Pulmonary artery endothelial cell (primary cell): ENCODE results near the gene ADGB. TPM values are rescaled to one million over a fixed set of nuclear protein-coding genes. Genes with fewer than 3 reads are reported as not detected.

ENCODE experiments used
- DNase-seq: peaks from one replicate; pipeline ENCODE4 v3.0.0-alpha.2; 2011; ENCODE audit warnings: low read depth, low spot score
- total RNA-seq: library from RNA; depleted of rRNA; stranded (reverse); fragments of >200 nt; gene quantifications from 2 replicates; pipeline ENCODE4 v1.2.3, GENCODE V29; 2014

ADGB gene
- total RNA-seq, 1 donor from 2014 or later, result not detected

DNA sequence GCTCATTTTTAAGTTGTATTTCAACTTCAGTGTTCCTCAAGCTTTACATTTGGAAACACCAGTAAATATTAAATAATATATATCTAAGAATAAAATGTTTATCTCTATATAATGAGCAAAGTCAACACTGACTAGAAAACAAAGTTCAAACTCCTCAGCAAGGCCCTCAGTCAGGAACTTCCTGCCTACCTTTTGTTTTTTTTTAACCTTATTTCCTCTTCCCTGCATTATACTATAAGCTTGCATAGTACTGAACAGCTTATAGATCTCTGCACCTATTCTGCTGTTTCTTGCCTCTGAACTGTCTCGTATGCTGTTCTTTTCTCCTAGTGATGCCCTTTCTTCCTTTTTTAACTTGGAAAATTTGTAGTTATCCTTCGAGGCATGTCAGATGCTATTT is 29.6 kb downstream of the ADGB start:
- no peak for DNase-seq

DNA sequence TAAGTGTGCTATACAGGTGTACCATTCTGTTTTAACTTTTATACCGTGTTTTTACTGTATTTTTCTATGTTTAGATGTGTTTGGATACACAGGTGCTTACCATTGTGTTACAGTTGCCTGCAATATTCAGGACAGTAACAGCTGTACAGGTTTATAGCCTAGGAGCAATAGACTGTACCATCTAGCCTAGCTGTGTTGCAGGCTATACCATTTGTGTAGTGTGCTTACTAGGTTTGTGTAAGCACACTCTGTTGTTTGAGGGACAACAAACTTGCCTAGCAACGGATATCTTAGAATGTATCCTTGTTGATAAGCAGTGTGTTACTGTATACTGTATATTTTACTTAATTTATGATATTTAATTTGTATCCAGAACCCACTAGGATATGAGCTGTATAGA is 35.2 kb downstream of the ADGB start:
- DNase-seq, result no peak

DNA sequence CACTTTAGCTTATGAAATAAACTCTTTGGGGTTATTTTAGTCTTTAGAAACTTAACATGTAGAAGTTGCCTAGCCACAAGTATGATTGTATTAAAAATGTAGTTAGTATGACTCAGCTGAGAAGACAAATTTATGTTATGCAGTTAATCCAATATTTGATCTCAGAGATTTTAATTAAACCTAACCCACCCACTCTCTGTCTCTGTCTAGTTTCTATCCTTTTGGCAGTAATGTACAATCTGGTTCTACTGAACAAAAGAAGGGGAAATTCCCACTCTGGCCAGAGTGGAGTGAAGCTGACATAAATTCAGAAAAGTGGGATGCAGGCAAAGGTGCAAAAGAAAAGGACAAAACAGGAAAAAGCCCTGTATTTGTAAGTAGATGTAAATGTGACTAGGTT is 36.4 kb downstream of the ADGB start:
- DNase-seq, result no peak

DNA sequence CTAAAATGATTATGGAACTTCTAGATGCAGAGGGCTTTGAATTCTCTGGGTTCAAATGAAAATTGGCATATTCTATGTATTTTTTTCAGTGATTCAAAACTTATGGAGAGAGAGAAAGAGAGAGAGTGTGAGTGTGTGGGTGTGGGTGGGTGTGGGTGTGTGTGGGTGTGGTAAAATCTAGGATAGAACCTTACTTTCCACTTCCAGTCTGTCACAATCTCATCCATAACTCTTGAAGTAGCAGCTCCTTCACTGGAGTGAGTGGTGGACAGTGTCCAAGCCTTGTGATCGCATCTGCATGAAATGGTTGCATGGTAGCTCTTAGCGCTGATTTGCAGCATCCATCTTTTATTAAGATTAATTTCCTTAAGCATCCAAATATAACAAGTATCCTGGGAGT is 37.7 kb downstream of the ADGB start:
- DNase-seq, result no peak

DNA sequence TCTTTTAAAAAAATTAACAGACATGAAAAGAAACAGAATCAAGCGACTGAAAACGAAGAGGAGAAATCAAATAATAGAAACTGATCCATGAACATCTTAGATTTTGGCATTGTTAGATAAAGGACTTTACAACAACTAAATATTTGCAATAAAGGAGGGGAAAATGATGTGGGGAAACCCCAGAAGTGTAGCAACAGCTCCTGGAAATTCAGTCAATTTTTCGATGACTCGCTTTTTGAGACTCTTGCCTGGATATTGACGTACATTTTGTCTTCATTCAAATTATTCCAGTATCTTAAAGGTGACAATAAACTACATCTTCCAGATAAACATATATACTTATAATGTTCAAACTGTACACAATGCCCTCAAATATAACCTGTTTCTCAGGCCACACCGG is 44.1 kb downstream of the ADGB start:
- DNase-seq, result no peak

DNA sequence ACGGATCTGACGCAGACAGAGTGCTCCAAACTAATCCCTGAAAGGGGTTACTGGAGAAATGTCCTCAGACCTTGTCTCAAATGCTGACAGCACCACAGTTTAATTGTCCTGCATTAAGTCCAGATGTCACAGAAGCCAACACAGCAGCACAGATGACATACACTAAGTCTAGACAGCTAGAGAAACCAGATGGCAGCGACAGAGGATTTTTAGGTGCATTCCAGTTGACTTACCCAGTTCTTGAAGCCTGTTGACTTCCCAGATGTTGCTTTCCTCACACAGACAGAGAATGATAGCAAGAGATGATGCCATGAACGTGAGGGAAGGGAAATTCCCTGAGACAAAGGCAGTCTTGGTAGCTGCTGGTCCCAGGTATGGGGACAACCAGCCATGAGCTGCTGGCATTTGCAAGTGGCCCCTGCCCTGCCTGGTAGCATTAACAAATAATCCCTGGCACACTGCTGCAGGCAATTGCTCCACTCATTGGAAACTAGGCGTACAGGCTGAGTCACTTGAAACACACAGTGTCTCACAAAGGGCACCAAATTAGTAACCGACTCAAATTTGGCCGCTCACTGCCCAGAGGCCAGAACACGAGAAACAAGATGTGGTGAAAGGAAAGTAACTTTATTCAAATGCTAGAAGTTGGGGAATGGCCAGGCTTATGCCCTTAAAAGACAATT is 52.2 kb downstream of the ADGB start:
- DNase-seq, result no peak

DNA sequence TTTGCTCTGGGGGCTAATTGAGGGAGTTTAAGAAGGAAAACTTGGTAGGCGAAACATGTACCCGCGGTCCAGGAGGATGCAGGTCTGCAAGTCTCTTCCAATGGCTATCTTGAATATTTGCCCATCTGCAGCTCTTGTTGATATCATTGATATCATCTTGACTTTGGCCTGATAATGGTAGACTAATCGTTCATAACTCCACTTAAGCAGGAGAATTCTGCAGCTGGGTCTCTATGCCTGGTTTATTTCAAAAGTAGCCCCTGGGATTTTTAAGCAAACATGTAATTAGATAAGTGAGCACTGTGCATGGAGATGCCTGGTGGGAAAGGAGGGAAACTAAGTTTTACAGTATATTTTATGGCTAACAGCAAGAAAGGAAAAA is 52.7 kb downstream of the ADGB start:
- no peak for DNase-seq

DNA sequence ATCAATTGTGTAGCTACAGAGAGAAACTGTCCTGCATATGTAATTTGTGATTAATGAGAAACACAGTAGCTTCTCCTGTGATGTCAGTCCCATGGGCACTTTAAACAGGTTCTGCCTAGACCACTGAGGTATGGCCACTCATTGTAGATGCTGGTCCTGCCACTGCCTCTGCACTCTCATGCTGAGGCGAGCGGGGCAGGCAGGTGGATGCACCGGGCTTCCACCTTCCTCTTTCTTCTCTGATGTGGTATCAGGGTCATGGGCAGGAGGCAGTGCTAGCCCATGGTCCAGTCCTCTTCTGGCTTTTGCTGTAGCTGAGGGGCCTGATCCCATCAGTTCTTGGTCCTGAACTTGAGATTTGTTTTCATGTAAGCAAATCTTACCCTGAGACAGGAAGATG is 58.7 kb downstream of the ADGB start:
- DNase-seq, result no peak

DNA sequence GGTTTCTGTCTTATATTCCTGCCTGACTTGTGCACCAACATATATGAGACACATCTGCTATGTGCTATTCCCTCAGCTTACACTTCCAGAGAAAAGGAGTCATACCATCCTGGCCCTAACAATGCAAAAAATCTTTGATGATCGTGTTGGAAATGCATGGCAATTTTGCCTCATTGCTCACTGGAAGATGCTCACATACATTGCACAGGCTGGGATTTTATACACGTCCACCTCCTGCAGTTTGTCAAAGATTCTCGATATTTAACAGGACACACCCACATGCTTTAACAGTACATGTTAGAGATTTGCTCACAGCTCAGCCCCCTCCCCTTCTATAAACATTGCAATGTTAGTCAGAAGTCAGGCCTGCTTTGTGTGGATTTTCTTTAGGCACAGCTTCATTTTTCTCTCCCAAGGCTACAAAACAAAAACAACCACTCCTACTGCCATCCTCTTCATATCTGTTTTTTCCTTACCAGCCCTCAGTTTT is 66.1 kb downstream of the ADGB start:
- DNase-seq, result no peak

DNA sequence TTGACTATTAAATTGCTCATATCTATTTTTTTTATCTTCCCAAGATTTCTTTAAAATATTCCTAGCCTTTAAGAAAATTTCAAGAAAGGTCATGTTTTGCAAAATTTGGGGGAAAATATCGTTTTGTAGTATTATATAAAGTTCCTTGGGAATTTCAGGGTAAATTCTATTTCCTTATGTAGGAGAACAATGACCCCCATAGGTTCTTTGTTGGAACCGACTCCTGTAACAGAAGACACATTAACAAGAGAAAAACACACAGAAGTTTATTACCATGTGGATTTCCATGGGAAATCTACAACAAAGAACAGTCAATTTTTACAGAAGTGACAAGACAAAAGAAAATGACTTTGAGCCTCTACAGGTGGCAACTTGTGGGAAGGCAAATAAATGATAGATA is 68.1 kb downstream of the ADGB start:
- DNase-seq, result no peak

DNA sequence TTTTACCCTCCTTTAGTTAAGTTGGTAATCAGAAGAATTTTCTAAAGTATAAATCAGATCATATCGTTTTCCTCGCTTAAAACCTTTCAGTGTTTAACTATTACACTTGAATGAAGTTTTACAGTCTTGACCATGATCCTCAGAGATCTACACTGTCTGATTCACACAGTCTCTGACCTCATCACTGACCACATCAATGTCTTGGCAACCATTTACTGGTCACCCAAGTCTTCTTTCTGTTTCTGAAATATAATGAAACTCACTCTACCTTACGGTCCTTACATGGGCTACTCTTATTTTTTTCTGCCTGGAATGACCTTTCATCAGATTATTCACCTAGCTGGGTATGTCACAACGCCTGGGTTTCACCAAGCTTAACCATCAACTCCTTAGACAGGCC is 71.4 kb downstream of the ADGB start:
- DNase-seq, result no peak

DNA sequence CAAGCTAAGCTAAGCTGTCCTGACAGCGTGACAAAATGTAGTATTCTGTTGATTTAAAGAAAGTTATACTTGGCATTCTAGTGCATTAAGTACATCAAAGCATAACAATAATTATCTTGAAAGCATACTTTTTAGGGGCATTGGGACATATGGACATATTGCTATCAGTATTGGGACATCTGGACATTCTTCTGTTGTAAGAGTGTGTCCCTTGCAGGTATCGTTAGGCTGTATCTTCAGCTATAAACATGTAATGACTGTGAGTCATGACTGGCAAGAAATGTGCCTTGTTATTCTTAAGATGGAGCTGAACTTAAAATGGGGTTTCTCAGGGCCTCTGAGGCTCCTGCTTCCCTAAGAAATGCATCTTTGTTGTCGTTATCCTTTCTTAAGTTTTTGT is 74.3 kb downstream of the ADGB start:
- no peak for DNase-seq

DNA sequence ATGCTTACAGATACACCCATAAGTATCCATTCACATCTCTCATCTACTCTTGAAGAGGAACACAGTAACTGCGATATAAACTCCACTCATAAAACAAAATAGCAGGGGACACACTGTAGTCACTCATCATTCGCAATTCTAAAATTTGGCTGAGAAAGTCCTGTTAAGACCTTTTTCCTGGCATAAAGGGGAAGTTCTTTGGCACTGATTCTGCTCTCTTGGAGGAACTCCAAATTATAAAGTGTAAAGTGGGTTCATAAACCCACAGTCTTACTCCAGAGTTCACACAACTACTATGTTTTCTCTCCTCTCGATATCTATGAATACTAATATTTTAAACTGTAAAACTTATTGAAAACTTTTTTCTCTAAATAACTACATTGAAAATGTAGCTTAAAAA is 80.6 kb downstream of the ADGB start:
- DNase-seq, result no peak

DNA sequence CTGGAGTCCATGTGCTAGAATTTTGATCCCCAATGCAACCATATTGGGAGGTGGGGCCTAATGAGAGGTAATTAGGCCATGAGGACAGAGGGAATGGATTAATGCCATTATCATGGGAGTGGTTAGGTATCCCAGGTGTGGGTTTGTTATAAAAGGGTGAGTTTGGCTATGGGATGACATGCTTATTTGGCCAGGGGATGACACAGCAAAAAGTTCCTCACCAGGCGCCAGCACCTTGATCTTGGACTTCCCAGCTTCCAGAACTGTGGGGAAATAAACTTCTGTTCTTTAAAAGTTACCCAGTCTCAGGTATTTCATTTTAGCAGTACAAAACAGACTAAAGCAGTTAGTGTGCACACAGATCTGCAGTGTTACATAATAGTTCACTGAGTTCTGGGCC is 84.1 kb downstream of the ADGB start:
- DNase-seq, result no peak

DNA sequence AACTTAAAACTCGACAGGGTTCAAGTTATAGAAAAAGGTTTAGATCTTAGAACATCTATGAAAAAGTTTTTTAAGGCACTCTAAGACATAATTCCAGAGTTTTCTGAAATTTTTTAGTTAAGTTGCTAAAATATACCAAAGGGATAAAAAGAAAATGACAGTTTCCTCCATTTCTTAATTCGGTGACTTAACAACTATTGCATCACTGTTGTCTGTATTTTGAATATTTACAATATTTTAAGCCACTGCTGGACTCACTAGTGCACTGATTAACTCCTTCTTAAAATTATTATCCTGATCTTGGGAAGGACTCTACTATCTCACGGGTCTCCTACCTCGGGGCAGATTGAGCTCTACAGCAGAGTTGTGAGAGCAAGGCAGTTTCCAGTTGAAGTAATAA is 91.0 kb downstream of the ADGB start:
- no peak for DNase-seq

DNA sequence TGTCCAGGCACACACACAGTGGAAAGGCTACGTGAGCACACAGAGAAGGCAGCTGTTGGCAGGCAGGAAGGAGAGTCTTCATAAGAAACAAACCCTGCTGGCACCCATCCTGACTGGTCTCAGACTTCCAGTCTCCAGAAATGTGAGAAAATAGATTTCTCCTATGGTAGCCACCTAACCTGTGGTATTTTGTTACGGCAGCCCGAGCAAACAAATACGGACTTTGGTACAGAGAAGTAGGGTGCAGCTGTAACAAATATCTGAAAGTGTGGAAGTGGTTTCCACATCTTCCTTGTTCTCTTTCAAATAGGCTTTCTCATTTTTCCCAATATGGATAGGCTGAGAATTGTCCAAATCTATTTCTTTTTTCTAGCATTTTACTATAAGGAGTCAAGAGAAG is 94.6 kb downstream of the ADGB start:
- no peak for DNase-seq

DNA sequence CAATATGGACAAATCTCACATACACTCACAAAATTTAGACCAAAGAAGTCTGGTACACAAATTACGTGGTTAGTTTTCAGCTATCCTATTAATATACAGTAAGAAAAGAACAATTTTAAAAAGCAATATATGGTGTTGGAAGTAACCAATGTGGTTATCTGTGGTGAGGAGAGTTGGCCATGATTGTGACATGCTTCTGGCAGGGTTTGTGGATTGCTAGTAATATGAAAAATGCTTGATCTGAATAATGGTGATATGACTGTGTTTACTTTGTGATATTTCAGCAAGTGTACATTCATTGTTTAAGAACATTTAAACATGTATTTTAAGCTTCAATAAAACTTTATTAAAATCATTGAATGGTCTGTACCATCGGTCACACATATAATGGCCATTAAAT is 99.1 kb downstream of the ADGB start:
- DNase-seq, result no peak

DNA sequence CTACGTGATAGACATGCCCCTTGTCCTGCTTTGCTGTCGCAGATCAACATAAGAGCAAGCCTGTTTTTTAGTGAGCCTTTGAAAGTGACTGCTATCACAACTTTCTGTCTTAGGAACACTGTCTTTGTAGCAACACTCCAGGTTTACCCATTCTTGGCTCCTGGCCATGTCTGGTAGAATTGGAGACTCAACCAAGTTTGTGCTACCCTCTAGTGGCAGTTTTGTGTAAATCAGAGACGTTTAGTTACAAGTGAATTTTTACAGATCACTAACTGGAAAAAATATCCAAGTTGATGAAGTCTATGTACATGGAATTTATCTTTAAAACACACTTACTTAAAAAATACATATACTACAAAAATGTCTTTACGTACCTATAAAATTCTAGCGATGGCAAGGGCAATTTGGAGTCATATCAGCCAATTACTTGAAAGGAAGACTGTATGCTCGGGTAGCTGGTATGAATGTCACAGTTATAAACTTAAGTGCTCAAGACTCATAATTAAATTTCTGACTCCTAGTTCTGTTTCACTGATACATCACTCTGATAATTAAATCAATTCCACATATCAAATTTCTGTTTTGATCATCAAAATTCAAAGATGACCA is 101.4 kb downstream of the ADGB start:
- peak; percentile 57 for DNase-seq

DNA sequence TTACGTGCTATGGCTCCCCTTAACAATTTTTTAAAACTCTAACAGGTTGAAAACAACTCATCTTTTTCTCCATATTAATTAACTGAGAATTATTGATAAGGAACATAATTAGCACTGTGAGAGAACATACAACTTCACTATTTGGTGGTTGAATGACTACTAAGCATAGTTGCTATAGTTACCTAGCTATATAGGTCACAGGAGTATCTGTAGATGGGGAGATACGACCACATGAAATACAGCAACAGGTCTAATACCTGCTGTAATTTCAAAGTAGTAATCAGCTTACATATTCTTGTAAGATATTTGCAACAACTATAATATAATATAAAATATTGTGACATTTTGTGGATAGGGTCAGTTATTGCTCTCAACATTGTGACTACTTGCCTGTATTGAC is 102.9 kb downstream of the ADGB start:
- DNase-seq, result no peak

DNA sequence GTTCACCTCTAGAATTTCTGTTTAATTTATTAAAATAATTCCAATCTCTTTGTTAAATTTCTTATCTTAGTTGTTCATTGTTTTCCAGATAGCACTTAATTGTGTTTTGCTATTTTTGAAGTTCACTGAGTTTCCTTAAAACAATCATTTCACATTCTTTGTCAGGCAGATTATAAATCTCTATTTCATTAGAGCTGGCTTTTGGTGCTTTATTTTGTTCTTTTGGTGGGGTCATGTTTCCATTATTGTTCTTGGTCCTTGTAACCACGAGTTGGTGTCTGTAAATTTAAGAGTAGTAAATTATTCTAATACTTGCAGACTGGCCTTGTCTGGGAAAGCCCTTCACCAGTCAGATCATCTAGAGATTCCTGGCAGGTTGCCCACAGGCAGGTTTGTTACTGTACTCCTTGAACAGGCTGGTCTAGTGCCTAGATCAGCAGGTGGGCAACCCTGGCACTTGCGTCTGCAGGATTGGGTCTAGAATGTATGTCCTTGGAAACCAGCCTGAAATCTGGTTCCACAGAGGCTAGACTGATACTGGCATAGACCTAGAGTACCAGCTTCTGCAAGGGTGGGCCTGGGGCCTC is 110.4 kb downstream of the ADGB start:
- DNase-seq, result no peak

DNA sequence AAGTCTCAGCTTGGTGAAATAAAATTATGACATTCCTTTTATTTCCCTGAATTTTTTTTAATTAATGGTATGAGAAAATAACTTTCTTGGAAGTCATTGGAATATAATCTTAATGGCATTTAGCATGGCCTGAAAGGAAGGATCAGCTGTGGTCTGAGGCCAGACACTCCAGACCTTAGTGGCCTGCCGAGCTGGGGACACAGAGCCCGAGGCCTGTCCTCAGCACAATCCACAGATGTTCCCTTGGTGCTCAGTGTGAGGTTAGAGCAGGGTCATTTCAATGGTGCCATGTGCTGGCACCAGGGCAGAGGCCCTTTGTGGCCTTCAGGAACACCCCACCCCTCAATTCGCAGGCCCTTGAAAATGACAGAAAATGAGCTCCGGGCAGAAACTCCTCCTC is 120.6 kb downstream of the ADGB start:
- DNase-seq, result no peak

DNA sequence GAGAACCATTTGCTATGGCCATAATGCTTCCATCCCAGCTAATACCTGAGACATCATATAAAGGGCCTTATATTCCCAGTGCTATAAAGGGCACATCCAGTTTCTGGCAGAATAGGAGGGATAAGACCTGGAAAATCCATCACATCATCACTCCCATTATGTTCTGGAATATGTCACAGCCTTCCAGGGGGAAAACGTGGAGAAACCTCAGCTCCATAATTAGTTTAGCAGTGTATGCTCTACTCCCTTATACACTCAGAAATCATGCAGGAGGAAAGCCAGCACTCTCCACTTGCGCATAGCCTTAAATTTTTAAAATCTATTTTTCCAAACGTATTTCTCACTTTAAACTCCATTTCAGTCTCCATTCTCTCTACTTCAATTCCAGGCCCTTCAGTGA is 140.9 kb downstream of the ADGB start:
- no peak for DNase-seq

DNA sequence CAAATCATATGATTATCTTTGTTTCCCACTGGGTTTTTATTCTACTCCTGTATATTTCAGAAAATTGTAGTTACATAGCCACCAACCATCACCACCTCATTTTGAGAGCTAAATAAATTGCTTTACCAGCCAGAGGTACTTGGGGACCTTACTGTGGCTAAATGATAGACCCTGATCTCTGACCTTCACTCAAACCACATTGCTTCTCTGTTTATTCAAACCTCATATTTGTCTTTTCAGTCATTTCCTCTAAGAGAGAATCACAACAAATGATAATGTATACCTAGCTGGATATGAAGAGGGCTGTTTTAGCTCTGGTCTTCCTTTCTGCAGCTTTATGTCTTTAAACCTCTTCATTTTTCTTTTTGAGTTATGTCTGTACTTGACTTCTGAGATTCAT is 142.8 kb downstream of the ADGB start:
- DNase-seq, result no peak
